ENCODE results near the gene SLC46A3. TPM values are rescaled to one million over a fixed set of nuclear protein-coding genes. Genes with fewer than 3 reads are reported as not detected.

Gene SLC46A3
- total RNA-seq, 1 donor from 2014 or later = 2.8 TPM

DNA sequence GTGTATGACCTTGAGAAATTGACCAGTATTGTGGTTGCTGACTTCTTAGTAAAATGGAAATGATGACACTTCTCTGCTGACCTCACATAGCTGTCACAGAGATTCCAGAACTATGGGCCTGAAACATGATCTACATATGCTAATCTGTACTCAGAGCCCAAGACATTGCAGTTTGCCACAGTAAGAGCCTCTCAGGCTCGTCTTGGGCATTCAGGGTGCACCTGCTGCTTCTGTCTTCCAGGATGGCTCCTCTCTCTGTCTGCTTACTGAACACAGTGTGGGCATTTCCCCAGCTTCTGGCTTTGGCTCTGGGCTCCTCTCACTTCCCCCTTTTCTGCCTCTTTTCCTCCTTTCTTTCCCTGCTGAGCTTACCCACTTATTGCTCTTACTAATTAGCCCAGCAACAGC lies 22.3 kb upstream of the SLC46A3 start:
- H3K4me1 Mint-ChIP-seq (ENCODE audit: unreplicated experiment) = no peaks in the 10 kb centered on the region
- no peaks in the 10 kb centered on the region for H3K9me3 Mint-ChIP-seq
- H3K36me3 Mint-ChIP-seq = no peaks in the 10 kb centered on the region
- TF ChIP-seq, protein P1, sequence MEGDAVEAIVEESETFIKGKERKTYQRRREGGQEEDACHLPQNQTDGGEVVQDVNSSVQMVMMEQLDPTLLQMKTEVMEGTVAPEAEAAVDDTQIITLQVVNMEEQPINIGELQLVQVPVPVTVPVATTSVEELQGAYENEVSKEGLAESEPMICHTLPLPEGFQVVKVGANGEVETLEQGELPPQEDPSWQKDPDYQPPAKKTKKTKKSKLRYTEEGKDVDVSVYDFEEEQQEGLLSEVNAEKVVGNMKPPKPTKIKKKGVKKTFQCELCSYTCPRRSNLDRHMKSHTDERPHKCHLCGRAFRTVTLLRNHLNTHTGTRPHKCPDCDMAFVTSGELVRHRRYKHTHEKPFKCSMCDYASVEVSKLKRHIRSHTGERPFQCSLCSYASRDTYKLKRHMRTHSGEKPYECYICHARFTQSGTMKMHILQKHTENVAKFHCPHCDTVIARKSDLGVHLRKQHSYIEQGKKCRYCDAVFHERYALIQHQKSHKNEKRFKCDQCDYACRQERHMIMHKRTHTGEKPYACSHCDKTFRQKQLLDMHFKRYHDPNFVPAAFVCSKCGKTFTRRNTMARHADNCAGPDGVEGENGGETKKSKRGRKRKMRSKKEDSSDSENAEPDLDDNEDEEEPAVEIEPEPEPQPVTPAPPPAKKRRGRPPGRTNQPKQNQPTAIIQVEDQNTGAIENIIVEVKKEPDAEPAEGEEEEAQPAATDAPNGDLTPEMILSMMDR (conservative IDR thresholded peaks at IDR 0.05) = no peak
- no peak overlapping the region for H3K4me3 Mint-ChIP-seq
- no peaks in the 10 kb centered on the region for H3K27me3 Mint-ChIP-seq
- DNase-seq (ENCODE audit: extremely low spot score, unreplicated experiment) = no peak
- H3K27ac Mint-ChIP-seq = no peak overlapping the region

GRCh38 chr13:28739376-28739775 lies 20.6 kb upstream of the SLC46A3 start:
- TF ChIP-seq, protein P1 (conservative IDR thresholded peaks at IDR 0.05) = no peak
- Mint-ChIP-seq H3K4me1 (ENCODE audit: unreplicated experiment) (no peaks in the 10 kb centered on the region), H3K36me3 (no peaks in the 10 kb centered on the region), H3K9me3 (no peaks in the 10 kb centered on the region), H3K27ac (no peak overlapping the region), H3K27me3 (no peaks in the 10 kb centered on the region), H3K4me3 (no peak overlapping the region)
- no peak for DNase-seq (ENCODE audit: extremely low spot score, unreplicated experiment)

DNA sequence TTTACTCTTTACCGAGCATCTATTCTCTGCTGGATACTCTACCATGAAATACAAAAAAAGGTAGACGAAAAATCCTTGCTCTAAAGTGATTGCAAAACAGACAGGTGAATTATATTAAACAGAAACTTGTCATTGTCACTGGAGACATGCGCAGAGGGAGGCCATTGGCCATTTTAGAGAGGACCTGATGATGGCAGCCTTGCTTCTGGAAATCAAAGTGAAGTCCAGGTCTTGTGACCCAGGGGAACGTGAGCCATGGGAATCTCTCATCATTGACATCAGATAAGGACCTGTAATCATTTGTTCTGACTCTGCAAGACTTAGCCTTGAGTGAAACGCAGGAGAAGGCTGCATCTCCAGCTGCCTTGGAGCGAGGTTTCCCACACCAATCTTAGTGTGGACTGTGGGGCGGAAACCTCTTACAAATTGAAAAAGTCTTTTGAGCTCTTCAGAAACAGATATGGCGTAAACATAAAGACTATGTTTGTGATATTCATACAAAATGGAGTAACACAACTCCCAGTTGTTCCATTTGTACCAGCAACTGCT lies 16.8 kb upstream of the SLC46A3 start:
- H3K4me3 Mint-ChIP-seq = no peak overlapping the region
- no peaks in the 10 kb centered on the region for H3K4me1 Mint-ChIP-seq (ENCODE audit: unreplicated experiment)
- no peaks in the 10 kb centered on the region for H3K9me3 Mint-ChIP-seq
- TF ChIP-seq, protein P1 (conservative IDR thresholded peaks at IDR 0.05) = no peak
- DNase-seq (ENCODE audit: extremely low spot score, unreplicated experiment) = no peak
- no peaks in the 10 kb centered on the region for H3K36me3 Mint-ChIP-seq
- no peak overlapping the region for H3K27ac Mint-ChIP-seq
- H3K27me3 Mint-ChIP-seq = peaks cover 3% of the 10 kb centered on the region

GRCh38 chr13:28734906-28735305 lies 16.1 kb upstream of the SLC46A3 start:
- H3K27me3 Mint-ChIP-seq = peaks cover 4% of the 10 kb centered on the region
- no peak for DNase-seq (ENCODE audit: extremely low spot score, unreplicated experiment)

DNA sequence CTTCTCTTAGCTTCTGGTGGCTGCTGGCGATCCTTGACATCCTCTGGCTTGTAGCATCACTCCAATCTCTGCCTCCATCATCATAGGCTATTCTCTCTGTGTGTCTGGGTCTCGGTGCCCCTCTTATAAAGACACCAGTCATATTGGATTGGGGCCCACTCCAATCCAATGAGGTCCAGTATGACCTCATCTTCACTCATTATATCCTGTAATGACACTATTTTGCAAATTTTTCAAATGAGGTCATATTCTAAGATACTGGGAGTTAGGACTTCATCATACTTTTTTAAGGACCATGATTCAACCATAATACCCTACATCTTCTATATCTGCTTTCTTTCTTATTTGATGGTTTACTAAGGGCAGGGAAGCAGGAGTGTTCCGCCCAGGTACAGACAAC lies 12.0 kb upstream of the SLC46A3 start:
- H3K4me1 Mint-ChIP-seq (ENCODE audit: unreplicated experiment) = no peaks in the 10 kb centered on the region
- DNase-seq (ENCODE audit: extremely low spot score, unreplicated experiment) = no peak
- peaks cover 2% of the 10 kb centered on the region for H3K9me3 Mint-ChIP-seq
- peaks cover 17% of the 10 kb centered on the region for H3K27me3 Mint-ChIP-seq
- H3K27ac Mint-ChIP-seq = no peak overlapping the region
- TF ChIP-seq, protein P1 (conservative IDR thresholded peaks at IDR 0.05) = no peak
- H3K4me3 Mint-ChIP-seq = no peak overlapping the region
- H3K36me3 Mint-ChIP-seq = no peaks in the 10 kb centered on the region

More at GRCh38 chr13:28734906-28735305, 16.1 kb upstream of the SLC46A3 start:
- Mint-ChIP-seq H3K9me3 (no peaks in the 10 kb centered on the region), H3K27ac (no peak overlapping the region), H3K4me3 (no peak overlapping the region), H3K4me1 (ENCODE audit: unreplicated experiment) (no peaks in the 10 kb centered on the region), H3K36me3 (no peaks in the 10 kb centered on the region)
- TF ChIP-seq, protein P1 (conservative IDR thresholded peaks at IDR 0.05) = no peak

- no peak overlapping the region for H3K27ac Mint-ChIP-seq
- TF ChIP-seq, protein P1 (conservative IDR thresholded peaks at IDR 0.05) = no peak
- H3K4me1 Mint-ChIP-seq (ENCODE audit: unreplicated experiment) = no peaks in the 10 kb centered on the region
- no peak for DNase-seq (ENCODE audit: extremely low spot score, unreplicated experiment)
- no peak overlapping the region for H3K4me3 Mint-ChIP-seq
- H3K9me3 Mint-ChIP-seq = peaks cover 3% of the 10 kb centered on the region
- peaks cover 24% of the 10 kb centered on the region for H3K27me3 Mint-ChIP-seq
- H3K36me3 Mint-ChIP-seq = no peaks in the 10 kb centered on the region
Observed at GRCh38 chr13:28729541-28729940, 10.8 kb upstream of the SLC46A3 start.
